GM10248 (cell line): ENCODE results near the gene ZFAND3.

Source experiments
- CTCF ChIA-PET: fragments of 300-600 bp; sonication (Branson Sonifier 250); formaldehyde crosslinking; extraction: SDS; loops from one replicate; lab custom pipeline; 2021; ENCODE audit warnings: antibody characterized with exemption; lab: Yijun Ruan, JAX
- POLR2A ChIA-PET: fragments of 350-650 bp; sonication (Branson Sonifier 250); formaldehyde crosslinking; extraction: SDS; loops from one replicate; lab custom pipeline; 2020; ENCODE audit warnings: antibody characterized with exemption; lab: Yijun Ruan, JAX
- DNase-seq: peaks from one replicate; pipeline ENCODE4 v3.0.0; 2012; ENCODE audit errors: extremely low spot score
- TF ChIP-seq, protein P1 (sequence below): IDR thresholded peaks from 2 replicates; pipeline ENCODE4 v1.5.1; 2012; ENCODE audit warnings: mild to moderate bottlenecking, low read depth; ENCODE audit errors: extremely low read depth, missing control alignments, control extremely low read depth

ZFAND3 gene

DNA sequence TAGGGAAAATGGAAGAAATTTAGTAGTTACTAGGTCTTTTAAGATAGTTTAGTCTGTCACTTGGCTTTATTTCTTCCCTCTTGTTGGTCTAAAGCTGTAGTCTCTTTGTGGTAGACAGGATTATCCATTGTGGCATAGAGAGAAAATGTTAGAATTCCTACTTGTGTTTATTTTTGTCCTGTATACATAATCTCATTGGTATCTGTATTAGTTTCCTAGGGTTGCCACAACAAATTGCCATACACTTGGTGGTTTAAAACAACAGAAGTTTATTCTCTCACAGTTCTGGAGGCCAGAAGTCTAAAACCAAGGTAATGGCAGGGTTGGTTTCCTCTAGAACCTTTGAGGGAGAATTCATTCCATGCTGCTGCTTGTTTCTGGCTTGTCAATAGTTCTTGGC lies 119.4 kb downstream of the ZFAND3 start:
- no peak for DNase-seq

DNA sequence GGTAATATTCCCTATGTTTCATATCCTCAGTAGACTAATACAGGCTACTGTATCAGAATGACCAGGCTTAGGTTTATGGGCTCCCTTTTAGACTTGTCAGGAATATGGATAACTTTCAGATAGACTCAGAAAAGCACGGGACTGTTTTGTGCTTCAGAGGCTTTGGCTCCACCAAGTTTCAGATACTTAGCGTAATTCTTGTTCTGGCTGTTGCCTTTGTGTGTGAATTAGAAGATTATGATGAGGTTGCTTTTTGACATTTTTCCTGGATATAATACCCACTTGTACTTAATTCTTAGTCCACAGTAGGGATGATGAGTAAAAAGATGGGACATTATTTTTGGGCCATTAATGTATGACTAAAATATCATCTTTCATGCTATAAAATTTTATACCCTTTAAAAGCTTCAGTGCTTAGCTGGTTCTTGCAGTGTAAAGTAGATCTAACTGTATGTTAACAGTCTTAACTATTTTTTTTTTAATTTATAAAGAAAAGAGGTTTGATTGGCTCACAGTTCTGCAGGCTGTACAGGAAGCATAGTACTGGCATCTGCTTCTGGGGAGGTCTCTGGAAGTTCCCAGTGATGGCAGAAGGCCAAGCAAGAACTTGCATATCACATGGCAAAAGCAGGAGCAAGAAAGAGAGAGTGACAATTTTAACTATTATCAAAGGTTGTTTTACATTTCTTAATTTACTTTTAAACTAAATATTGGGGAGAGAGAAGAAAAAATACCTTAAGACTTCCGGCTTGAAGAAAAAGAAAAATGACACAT lies 120.7 kb downstream of the ZFAND3 start:
- POLR2A ChIA-PET, result no interaction called here
- no peak for DNase-seq
- CTCF ChIA-PET, result no interaction called here
- TF ChIP-seq, protein P1, sequence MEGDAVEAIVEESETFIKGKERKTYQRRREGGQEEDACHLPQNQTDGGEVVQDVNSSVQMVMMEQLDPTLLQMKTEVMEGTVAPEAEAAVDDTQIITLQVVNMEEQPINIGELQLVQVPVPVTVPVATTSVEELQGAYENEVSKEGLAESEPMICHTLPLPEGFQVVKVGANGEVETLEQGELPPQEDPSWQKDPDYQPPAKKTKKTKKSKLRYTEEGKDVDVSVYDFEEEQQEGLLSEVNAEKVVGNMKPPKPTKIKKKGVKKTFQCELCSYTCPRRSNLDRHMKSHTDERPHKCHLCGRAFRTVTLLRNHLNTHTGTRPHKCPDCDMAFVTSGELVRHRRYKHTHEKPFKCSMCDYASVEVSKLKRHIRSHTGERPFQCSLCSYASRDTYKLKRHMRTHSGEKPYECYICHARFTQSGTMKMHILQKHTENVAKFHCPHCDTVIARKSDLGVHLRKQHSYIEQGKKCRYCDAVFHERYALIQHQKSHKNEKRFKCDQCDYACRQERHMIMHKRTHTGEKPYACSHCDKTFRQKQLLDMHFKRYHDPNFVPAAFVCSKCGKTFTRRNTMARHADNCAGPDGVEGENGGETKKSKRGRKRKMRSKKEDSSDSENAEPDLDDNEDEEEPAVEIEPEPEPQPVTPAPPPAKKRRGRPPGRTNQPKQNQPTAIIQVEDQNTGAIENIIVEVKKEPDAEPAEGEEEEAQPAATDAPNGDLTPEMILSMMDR, result no peak

More for the DNA sequence above, 119.4 kb downstream of the ZFAND3 start:
- ChIA-PET POLR2A (no interaction called here), CTCF (interaction anchor here (0.8 to 1.3 kb wide), 2 partner anchors 16 to 18 kb away, joined by 3 read pairs; no protein-coding TSS in a partner anchor)
- TF ChIP-seq, protein P1, result no peak

DNA sequence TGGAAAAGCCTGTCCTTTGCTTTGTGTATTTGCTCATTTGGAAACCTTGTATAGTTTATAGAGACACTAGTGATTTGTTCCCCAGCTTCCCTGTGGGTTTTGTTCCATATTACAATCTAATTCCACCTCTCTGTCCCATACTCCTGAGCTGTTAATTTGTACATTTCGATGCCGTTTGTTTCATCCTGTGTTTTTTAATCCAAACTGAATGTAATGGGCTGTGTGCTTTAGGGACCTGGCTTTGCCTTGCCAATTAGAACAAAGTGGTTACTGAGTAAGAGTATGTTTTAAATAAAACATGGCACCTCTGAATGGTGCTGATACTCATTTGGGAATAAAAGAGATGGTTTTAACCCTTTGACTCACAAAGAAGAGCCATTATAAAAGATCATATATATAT lies 122.3 kb downstream of the ZFAND3 start:
- ChIA-PET POLR2A (no interaction called here), CTCF (interaction anchor here (0.9 to 1.3 kb wide), 5 partner anchors 10 to 19 kb away, joined by 3 to 4 read pairs (median 3); no protein-coding TSS in a partner anchor)
- TF ChIP-seq, protein P1, result no peak
- no peak for DNase-seq

DNA sequence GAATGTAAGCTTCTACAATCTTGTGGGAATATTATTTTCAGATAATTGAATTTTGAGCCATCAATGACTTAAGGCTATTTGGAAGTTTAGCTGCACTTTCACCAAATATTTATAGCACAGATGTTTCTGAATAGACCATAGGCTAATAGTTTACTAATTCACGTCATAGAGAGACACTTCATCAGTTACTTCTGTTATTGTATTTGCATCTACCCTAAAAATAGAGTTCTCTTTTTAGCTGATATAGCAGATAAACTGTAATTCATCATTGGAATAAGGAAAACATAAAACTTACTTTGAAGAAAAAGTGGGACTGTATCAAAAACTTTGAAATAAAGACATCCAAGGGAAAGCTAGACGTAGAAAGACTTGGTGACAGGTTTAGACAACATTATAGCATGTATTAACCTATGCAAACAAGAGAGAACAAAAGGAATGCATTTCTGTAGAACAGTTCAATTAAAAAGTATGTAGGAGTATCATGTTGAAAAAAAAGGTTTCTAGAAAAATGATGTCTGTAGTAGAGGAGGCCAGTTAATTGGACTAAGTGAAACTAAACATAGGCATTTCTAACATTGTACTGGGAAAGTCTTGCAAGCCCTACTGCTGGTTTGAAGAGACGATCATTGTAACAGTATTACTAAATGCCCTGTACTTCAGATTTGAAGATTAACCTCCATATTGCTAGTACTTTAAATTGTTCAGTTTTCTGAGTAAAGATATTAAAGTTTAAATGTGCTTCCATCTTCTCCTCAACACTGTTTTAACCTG lies 123.3 kb downstream of the ZFAND3 start:
- POLR2A ChIA-PET, result no interaction called here
- no peak for DNase-seq
- CTCF ChIA-PET, result interaction anchor here (0.8 to 1.3 kb wide), 4 partner anchors 11 to 16 kb away, joined by 3 to 4 read pairs (median 3); no protein-coding TSS in a partner anchor
- TF ChIP-seq, protein P1, result no peak

DNA sequence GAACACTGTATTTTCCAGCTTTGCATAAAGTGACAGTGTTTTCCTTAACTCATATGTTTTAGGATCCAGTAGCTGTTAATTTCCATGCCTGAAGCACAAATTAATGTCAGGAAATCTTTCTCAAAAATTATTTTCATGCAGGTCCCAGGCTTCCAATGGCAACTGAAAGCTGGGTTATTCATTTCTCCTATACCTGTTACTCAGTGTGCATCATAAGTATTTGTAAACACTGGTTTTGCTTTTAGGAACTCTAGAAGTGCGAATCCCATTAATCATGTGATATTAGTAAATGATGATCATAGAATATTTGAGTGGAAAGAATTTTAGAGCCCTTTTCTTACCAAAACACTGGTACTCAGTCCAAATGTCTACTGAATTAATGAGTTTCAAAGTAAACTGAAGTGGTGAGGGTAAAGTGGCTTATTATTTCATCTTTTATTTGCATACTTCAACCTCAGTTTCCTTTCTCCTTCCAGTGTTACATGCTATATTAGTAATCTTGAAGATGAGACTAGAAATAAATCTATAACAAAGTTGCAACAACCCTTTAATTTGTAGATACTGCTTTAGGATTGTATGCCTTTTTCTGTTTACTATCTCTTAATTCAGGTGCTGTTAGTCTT lies 124.0 kb downstream of the ZFAND3 start:
- ChIA-PET CTCF (interaction anchor here (1.3 kb wide), 1 partner anchor 11 kb away, joined by 3 read pairs; no protein-coding TSS in a partner anchor), POLR2A (no interaction called here)
- TF ChIP-seq, protein P1, result no peak
- DNase-seq, result no peak

DNA sequence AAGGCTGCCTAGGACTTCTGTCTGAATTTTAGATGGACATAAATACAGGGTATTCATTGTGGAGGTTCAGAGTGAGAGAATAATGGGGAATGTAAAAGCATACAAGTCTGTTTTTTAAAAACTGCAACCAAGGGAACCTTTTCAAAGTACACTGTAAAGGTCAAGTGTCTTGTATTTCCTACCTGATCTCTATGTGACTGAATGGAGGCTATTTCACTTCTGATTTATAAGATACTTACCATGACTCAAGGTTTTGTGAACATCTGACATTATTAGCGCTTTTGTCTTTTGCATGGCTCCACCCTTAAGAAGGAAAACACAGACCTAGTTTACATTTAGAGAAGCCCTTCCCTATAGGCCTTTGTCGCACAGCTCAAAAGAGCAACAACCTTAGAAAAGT lies 126.5 kb downstream of the ZFAND3 start:
- DNase-seq, result no peak
- POLR2A ChIA-PET, result no interaction called here
- CTCF ChIA-PET, result no interaction called here
- TF ChIP-seq, protein P1, result no peak
